ENCODE measurements around the gene ICE2. TPM values are rescaled to one million over a fixed set of nuclear protein-coding genes. Genes with fewer than 3 reads are reported as not detected.
A peak's percentile ranks its signal among the peaks of the same experiment; 100 is the strongest.

Gene ICE2
- total RNA-seq, 1 donor from 2014 or later: 26.5 TPM

GRCh38 chr15:60519218-60519617, 40.3 kb upstream of the ICE2 start:
- Mint-ChIP-seq H3K4me1 (ENCODE audit: low read depth, unreplicated experiment) (peaks cover 18% of the 10 kb centered on the region), H3K9me3 (ENCODE audit: unreplicated experiment) (no peaks in the 10 kb centered on the region), H3K36me3 (ENCODE audit: low read depth, unreplicated experiment) (no peaks in the 10 kb centered on the region), H3K4me3 (ENCODE audit: unreplicated experiment) (no peak overlapping the region), H3K27ac (ENCODE audit: unreplicated experiment) (no peak overlapping the region), H3K27me3 (ENCODE audit: low read depth, unreplicated experiment) (no peaks in the 10 kb centered on the region)
- no peak for TF ChIP-seq EZH2 (IDR thresholded peaks at IDR 0.05; ENCODE audit: insufficient read depth, low read length)
- TF ChIP-seq CTCF (IDR thresholded peaks at IDR 0.05; ENCODE audit: insufficient read depth, low read depth, low read length): no peak
- Histone ChIP-seq H3K4me3 (ENCODE audit: insufficient read depth, low read depth, low read length) (no peak overlapping the region), H4K20me1 (ENCODE audit: insufficient read depth, low read length) (no peaks in the 10 kb centered on the region), H3K79me2 (ENCODE audit: insufficient read depth, low read length) (no peaks in the 10 kb centered on the region), H3K4me2 (ENCODE audit: low read length) (peak overlapping the region; percentile 63), H3K27ac (ENCODE audit: low read depth, low read length) (no peak overlapping the region), H3K9ac (ENCODE audit: low read length) (no peak overlapping the region), H3K27me3 (ENCODE audit: insufficient read depth, low read length) (no peaks in the 10 kb centered on the region), H3K4me1 (ENCODE audit: insufficient read depth, low read length) (peaks cover 23% of the 10 kb centered on the region), H3K9me3 (ENCODE audit: insufficient read depth, low read depth, low read length) (no peaks in the 10 kb centered on the region), H2AFZ (ENCODE audit: low read depth, low read length) (no peak overlapping the region), H3K36me3 (ENCODE audit: insufficient read depth, low read length) (no peaks in the 10 kb centered on the region)
- FAIRE-seq (no peak), DNase-seq (ENCODE audit: low read depth) (no peak)

GRCh38 chr15:60518511-60518910, 39.6 kb upstream of the ICE2 start:
- Histone ChIP-seq H3K27me3 (ENCODE audit: insufficient read depth, low read length) (no peaks in the 10 kb centered on the region), H2AFZ (ENCODE audit: low read depth, low read length) (no peak overlapping the region), H3K27ac (ENCODE audit: low read depth, low read length) (no peak overlapping the region), H3K4me1 (ENCODE audit: insufficient read depth, low read length) (peaks cover 20% of the 10 kb centered on the region), H3K4me2 (ENCODE audit: low read length) (no peak overlapping the region), H3K4me3 (ENCODE audit: insufficient read depth, low read depth, low read length) (no peak overlapping the region), H4K20me1 (ENCODE audit: insufficient read depth, low read length) (no peaks in the 10 kb centered on the region), H3K9me3 (ENCODE audit: insufficient read depth, low read depth, low read length) (no peaks in the 10 kb centered on the region), H3K79me2 (ENCODE audit: insufficient read depth, low read length) (no peaks in the 10 kb centered on the region), H3K36me3 (ENCODE audit: insufficient read depth, low read length) (no peaks in the 10 kb centered on the region), H3K9ac (ENCODE audit: low read length) (no peak overlapping the region)
- DNase-seq (ENCODE audit: low read depth) (no peak), FAIRE-seq (no peak)
- peaks cover 18% of the 10 kb centered on the region for H3K4me1 Mint-ChIP-seq (ENCODE audit: low read depth, unreplicated experiment)
- no peaks in the 10 kb centered on the region for H3K27me3 Mint-ChIP-seq (ENCODE audit: low read depth, unreplicated experiment)
- no peak overlapping the region for H3K27ac Mint-ChIP-seq (ENCODE audit: unreplicated experiment)
- H3K4me3 Mint-ChIP-seq (ENCODE audit: unreplicated experiment): no peak overlapping the region
- TF ChIP-seq EZH2 (IDR thresholded peaks at IDR 0.05; ENCODE audit: insufficient read depth, low read length): no peak
- TF ChIP-seq CTCF (IDR thresholded peaks at IDR 0.05; ENCODE audit: insufficient read depth, low read depth, low read length): no peak
- no peaks in the 10 kb centered on the region for H3K9me3 Mint-ChIP-seq (ENCODE audit: unreplicated experiment)
- peaks cover 4% of the 10 kb centered on the region for H3K36me3 Mint-ChIP-seq (ENCODE audit: low read depth, unreplicated experiment)

- no peak overlapping the region for H3K27ac Mint-ChIP-seq (ENCODE audit: unreplicated experiment)
- Histone ChIP-seq H3K36me3 (ENCODE audit: insufficient read depth, low read length) (no peaks in the 10 kb centered on the region), H3K4me1 (ENCODE audit: insufficient read depth, low read length) (peaks cover 3% of the 10 kb centered on the region), H3K9ac (ENCODE audit: low read length) (no peak overlapping the region), H3K4me3 (ENCODE audit: insufficient read depth, low read depth, low read length) (no peak overlapping the region), H3K4me2 (ENCODE audit: low read length) (no peak overlapping the region), H4K20me1 (ENCODE audit: insufficient read depth, low read length) (no peaks in the 10 kb centered on the region), H3K27me3 (ENCODE audit: insufficient read depth, low read length) (no peaks in the 10 kb centered on the region), H3K79me2 (ENCODE audit: insufficient read depth, low read length) (no peaks in the 10 kb centered on the region), H2AFZ (ENCODE audit: low read depth, low read length) (no peak overlapping the region), H3K27ac (ENCODE audit: low read depth, low read length) (no peak overlapping the region), H3K9me3 (ENCODE audit: insufficient read depth, low read depth, low read length) (no peaks in the 10 kb centered on the region)
- DNase-seq (ENCODE audit: low read depth) (no peak), FAIRE-seq (no peak)
- H3K4me1 Mint-ChIP-seq (ENCODE audit: low read depth, unreplicated experiment): peaks cover 2% of the 10 kb centered on the region
- H3K36me3 Mint-ChIP-seq (ENCODE audit: low read depth, unreplicated experiment): peaks cover 16% of the 10 kb centered on the region
- no peaks in the 10 kb centered on the region for H3K27me3 Mint-ChIP-seq (ENCODE audit: low read depth, unreplicated experiment)
- H3K4me3 Mint-ChIP-seq (ENCODE audit: unreplicated experiment): no peak overlapping the region
- no peak for TF ChIP-seq EZH2 (IDR thresholded peaks at IDR 0.05; ENCODE audit: insufficient read depth, low read length)
- no peak for TF ChIP-seq CTCF (IDR thresholded peaks at IDR 0.05; ENCODE audit: insufficient read depth, low read depth, low read length)
- no peaks in the 10 kb centered on the region for H3K9me3 Mint-ChIP-seq (ENCODE audit: unreplicated experiment)
Observed at GRCh38 chr15:60514261-60514881, 35.4 kb upstream of the ICE2 start.

All from astrocyte (in vitro differentiated cells and primary cell).